Measurements from ENCODE around the gene WDPCP. TPM values are rescaled to one million over a fixed set of nuclear protein-coding genes. Genes with fewer than 3 reads are reported as not detected.

Gene WDPCP
- total and polyA plus RNA-seq, 2 of the 13 experiments (the other 11 are each of a cell fraction or from before 2014, with no cell fraction given): 2.9 to 5.2 TPM

- no peak for TF ChIP-seq ZBTB25 (CRISPR knock-in tag; IDR thresholded peaks at IDR 0.05)
- no peak for TF ChIP-seq CCDC6 (CRISPR knock-in tag; IDR thresholded peaks at IDR 0.05)
- TF ChIP-seq NR2F6 (IDR thresholded peaks at IDR 0.05): no peak
- TF ChIP-seq NR2F6 (CRISPR knock-in tag; IDR thresholded peaks at IDR 0.05): no peak
- no peak for TF ChIP-seq ZNF704 (CRISPR knock-in tag; IDR thresholded peaks at IDR 0.05; ENCODE audit: borderline replicate concordance)
- no peak for TF ChIP-seq ZNF3 (CRISPR knock-in tag; IDR thresholded peaks at IDR 0.05)
- TF ChIP-seq ZSCAN31 (CRISPR knock-in tag; IDR thresholded peaks at IDR 0.05; ENCODE audit: low read depth): no peak
- TF ChIP-seq CEBPG (CRISPR knock-in tag; IDR thresholded peaks at IDR 0.05): peak; percentile 72
- no peak for TF ChIP-seq ZNF460 (CRISPR knock-in tag; IDR thresholded peaks at IDR 0.05; ENCODE audit: borderline replicate concordance)
- TF ChIP-seq ZKSCAN1 (IDR thresholded peaks at IDR 0.05; ENCODE audit: low read length): no peak
- 0 out of 2 replicates have a peak, but pooled peaks have one; percentile 17 for TF ChIP-seq ERF (CRISPR knock-in tag; IDR thresholded peaks at IDR 0.05)
- TF ChIP-seq ZNF251 (CRISPR knock-in tag; IDR thresholded peaks at IDR 0.05): no peak
- peak in 1 of 2 experiments; percentile 29; a peak in 1 of 4 replicates for TF ChIP-seq EP300 (IDR thresholded peaks at IDR 0.05; ENCODE audit: low read depth in 2 of 2, low read length in 2 of 2)
- no peak for TF ChIP-seq EP300 (CRISPR knock-in tag; IDR thresholded peaks at IDR 0.05; ENCODE audit: borderline replicate concordance)
- TF ChIP-seq KDM4B (CRISPR knock-in tag; IDR thresholded peaks at IDR 0.05): no peak
- no peak for TF ChIP-seq ZNF883 (CRISPR knock-in tag; IDR thresholded peaks at IDR 0.05; ENCODE audit: not compliant biosample characterization)
- no peak for TF ChIP-seq STAG1 (CRISPR knock-in tag; IDR thresholded peaks at IDR 0.05)
- no peak for TF ChIP-seq CCAR2 (optimal IDR thresholded peaks at IDR 0.05; ENCODE audit: low read depth, low read length)
- TF ChIP-seq HNF4A (CRISPR knock-in tag; IDR thresholded peaks at IDR 0.05): peak; percentile 52; the same call in 1 of the 2 replicates
- TF ChIP-seq SAP130 (CRISPR knock-in tag; IDR thresholded peaks at IDR 0.05; ENCODE audit: low read depth): peak; percentile 74
- peak; percentile 58; the same call in 1 of the 2 replicates for TF ChIP-seq KDM5A (IDR thresholded peaks at IDR 0.05; ENCODE audit: borderline replicate concordance, low read length)
- peak; percentile 27; the same call in 1 of the 2 replicates for TF ChIP-seq ZNF792 (CRISPR knock-in tag; IDR thresholded peaks at IDR 0.05)
- 0 out of 2 replicates have a peak, but pooled peaks have one; percentile 34 for TF ChIP-seq GMEB1 (CRISPR knock-in tag; IDR thresholded peaks at IDR 0.05; ENCODE audit: borderline replicate concordance)
- no peak for TF ChIP-seq POLR2AphosphoS5 (IDR thresholded peaks at IDR 0.05; ENCODE audit: low read depth, low read length)
- TF ChIP-seq ZSCAN9 (CRISPR knock-in tag; IDR thresholded peaks at IDR 0.05; ENCODE audit: borderline replicate concordance): peak; percentile 26; the same call in 1 of the 2 replicates
- no peak for TF ChIP-seq ZNF703 (CRISPR knock-in tag; IDR thresholded peaks at IDR 0.05; ENCODE audit: borderline replicate concordance)
- no peak for TF ChIP-seq IRF9 (CRISPR knock-in tag; IDR thresholded peaks at IDR 0.05; ENCODE audit: borderline replicate concordance)
- no peak for TF ChIP-seq HNRNPL (IDR thresholded peaks at IDR 0.05; ENCODE audit: low read depth, low read length)
Observed at GRCh38 chr2:63590626-63591408, 2.5 kb upstream of the WDPCP start (continued).

Measured in HepG2 (cell line).